Motor neuron (in vitro differentiated cells): ENCODE data around the gene TRABD2B. TPM values are rescaled to one million over a fixed set of nuclear protein-coding genes. Genes with fewer than 3 reads are reported as not detected.

Source experiments
- ATAC-seq, 8 experiments: fragments of 200-7000 bp; cut with Tn5 transposase; replicated peaks in 6 of 8; 2 replicates each; pipeline ENCODE4 v1.8.0; 2021; ENCODE audit warnings: mild to moderate bottlenecking in 8 of 8, moderate library complexity in 8 of 8
- H3K27ac ChIP-seq, 2 donors: fragments of 250-450 bp; sonication (Bioruptor Pico); 2 replicates each; pipeline ENCODE4 v1.9.0; 2021; ENCODE audit warnings: antibody characterized with exemption in 2 of 2, mild to moderate bottlenecking in 2 of 2, moderate library complexity in 1 of 2
- H3K4me1 ChIP-seq, 2 donors: fragments of 250-450 bp; sonication (Bioruptor Pico); replicated peaks in 1 of 2; 2 replicates each; pipeline ENCODE4 v1.6.1; 2021; ENCODE audit warnings: antibody characterized with exemption in 2 of 2, mild to moderate bottlenecking in 2 of 2, moderate library complexity in 1 of 2
- H3K4me3 ChIP-seq, 5 donors: fragments of 250-450 bp; sonication (Bioruptor Pico); 2 replicates each; pipeline ENCODE4 v1.9.0; 2021; ENCODE audit warnings: antibody characterized with exemption in 5 of 5, mild to moderate bottlenecking in 5 of 5, moderate library complexity in 4 of 5
- WGBS, 10 experiments: fragments of 450-650 bp; shearing (Covaris generic); methylation state at CpG; one replicate each; pipeline ENCODE4 v1.0.0; 2022; 5-methylcytosine and 5-hydroxymethylcytosine counted together
- in situ Hi-C, 9 experiments: fragments of 400-800 bp; cut with MboI; loops; one replicate each; pipeline ENCODE4 v1.15.0; 2021; ENCODE audit warnings: low sequenced_read_pairs in 9 of 9, low pct_unique_long_range_greater_than_20kb in 2 of 9; ENCODE audit not compliant: unreplicated experiment in 9 of 9
- total RNA-seq, 8 experiments: library from RNA; unstranded; fragments of 300-600 nt; gene quantifications; 2 replicates each; pipeline versions ENCODE4 v1.2.3 to v1.2.4, GENCODE V29; 2022

Gene TRABD2B
- total RNA-seq, 8 experiments from 2014 or later, result 0.11 to 1.1 (median 0.42) TPM

GRCh38 chr1:47906527-47907176 is 90.5 kb downstream of the TRABD2B start:
- Histone ChIP-seq H3K4me1 (peaks cover 5 to 18% of the 10 kb centered on the region in 2 donors), H3K27ac (no peak overlapping the region), H3K4me3 (no peak overlapping the region)
- in situ Hi-C loops, result no loop called here
- WGBS, 10 experiments, result 17 to 90% (median 72%) methylated on average over 1 to 12 of the region's 14 CpGs; no CpG with 5 or more reads in 2 of the 10 experiments
- peak in 6 of 8 experiments; percentile 14 to 68 (median 57) for ATAC-seq

GRCh38 chr1:47906009-47906432 is 91.2 kb downstream of the TRABD2B start:
- H3K4me3 ChIP-seq, result no peak overlapping the region
- ATAC-seq, result peak; percentile 6 to 84 (median 69)
- in situ Hi-C loops, result no loop called here
- 15 to 100% (median 68%) methylated on average over 1 to 4 of the region's 4 CpGs; no CpG with 5 or more reads in 4 of the 10 experiments for WGBS, 10 experiments
- H3K4me1 ChIP-seq, result peaks cover 5 to 18% of the 10 kb centered on the region in 2 donors
- no peak overlapping the region for H3K27ac ChIP-seq

GRCh38 chr1:47903723-47904122 is 93.5 kb downstream of the TRABD2B start:
- in situ Hi-C loops, result no loop called here
- no peak overlapping the region for H3K27ac ChIP-seq
- ATAC-seq, result peak in 1 of 8 experiments; percentile 20
- H3K4me1 ChIP-seq, result peaks cover 5 to 18% of the 10 kb centered on the region in 2 donors
- no peak overlapping the region for H3K4me3 ChIP-seq

GRCh38 chr1:47901001-47901575 is 96.1 kb downstream of the TRABD2B start:
- in situ Hi-C loops, result no loop called here
- no peak for ATAC-seq
- 67 to 100% (median 70%) methylated on average over 1 to 2 of the region's 3 CpGs; no CpG with 5 or more reads in 5 of the 10 experiments for WGBS, 10 experiments
- Histone ChIP-seq H3K4me3 (no peak overlapping the region), H3K27ac (no peak overlapping the region), H3K4me1 (peaks cover 5 to 8% of the 10 kb centered on the region in 2 donors)

- WGBS, 10 experiments, result 0 to 63% (median 35%) methylated on average over 3 to 6 of the region's 6 CpGs; no CpG with 5 or more reads in 3 of the 10 experiments
- peak in 3 of 8 experiments; percentile 39 to 68 (median 47) for ATAC-seq
- Histone ChIP-seq H3K27ac (no peak overlapping the region), H3K4me3 (no peak overlapping the region), H3K4me1 (peaks cover 15 to 20% of the 10 kb centered on the region in 2 donors)
- in situ Hi-C loops, result no loop called here
These were observed 98.9 kb downstream of the TRABD2B start for GRCh38 chr1:47898133-47898845.

GRCh38 chr1:47895279-47896125 is 101.7 kb downstream of the TRABD2B start:
- WGBS, 10 experiments, result 50 to 100% (median 90%) methylated on average over 1 to 5 of the region's 10 CpGs; no CpG with 5 or more reads in 3 of the 10 experiments
- Histone ChIP-seq H3K4me1 (peaks cover 15 to 20% of the 10 kb centered on the region in 2 donors), H3K27ac (no peak overlapping the region), H3K4me3 (no peak overlapping the region)
- in situ Hi-C loops, result no loop called here
- peak in 3 of 8 experiments; percentile 3 to 45 (median 9) for ATAC-seq

- peaks cover 15 to 20% of the 10 kb centered on the region in 2 donors for H3K4me1 ChIP-seq
- WGBS, 10 experiments, result 0 to 90% (median 56%) methylated on average over 1 to 9 of the region's 11 CpGs; no CpG with 5 or more reads in 2 of the 10 experiments
- ATAC-seq, result peak; percentile 37 to 81 (median 73)
- H3K27ac ChIP-seq, result no peak overlapping the region
- no peak overlapping the region for H3K4me3 ChIP-seq
- in situ Hi-C loops, result no loop called here
These were observed 102.5 kb downstream of the TRABD2B start for GRCh38 chr1:47894410-47895278.

GRCh38 chr1:47893412-47893811 is 103.8 kb downstream of the TRABD2B start:
- WGBS, 10 experiments, result 13 to 100% (median 70%) methylated on average over 1 to 4 of the region's 4 CpGs; no CpG with 5 or more reads in 3 of the 10 experiments
- no peak for ATAC-seq

GRCh38 chr1:47890779-47891178 is 106.4 kb downstream of the TRABD2B start:
- Histone ChIP-seq H3K4me3 (no peak overlapping the region), H3K4me1 (peaks cover 30 to 36% of the 10 kb centered on the region in 2 donors), H3K27ac (no peak overlapping the region)
- 48 to 100% (median 93%) methylated on average over 1 to 5 of the region's 5 CpGs; no CpG with 5 or more reads in 1 of the 10 experiments for WGBS, 10 experiments
- in situ Hi-C loops, result no loop called here
- ATAC-seq, result no peak

More at GRCh38 chr1:47893412-47893811, 103.8 kb downstream of the TRABD2B start:
- H3K4me1 ChIP-seq, result peaks cover 20 to 24% of the 10 kb centered on the region in 2 donors
- in situ Hi-C loops, result no loop called here
- no peak overlapping the region for H3K27ac ChIP-seq
- no peak overlapping the region for H3K4me3 ChIP-seq

- Histone ChIP-seq H3K4me1 (peaks cover 26 to 31% of the 10 kb centered on the region in 2 donors), H3K27ac (peak overlapping the region in 1 of 2 donors; percentile 50), H3K4me3 (no peak overlapping the region)
- 83 to 100% (median 100%) methylated on average over 1 of the region's 1 CpG; no CpG with 5 or more reads in 6 of the 10 experiments for WGBS, 10 experiments
- peak in 2 of 8 experiments; percentile 8 for ATAC-seq
- in situ Hi-C loops, result no loop called here
These were observed 108.9 kb downstream of the TRABD2B start for GRCh38 chr1:47888294-47888629.

- Histone ChIP-seq H3K4me1 (peaks cover 26 to 31% of the 10 kb centered on the region in 2 donors), H3K27ac (peak overlapping the region; percentile 43 to 50), H3K4me3 (no peak overlapping the region)
- 24 to 82% (median 31%) methylated on average over 2 to 10 of the region's 16 CpGs; no CpG with 5 or more reads in 3 of the 10 experiments for WGBS, 10 experiments
- peak in 5 of 8 experiments; percentile 73 to 93 (median 90) for ATAC-seq
- in situ Hi-C loops, result no loop called here
These were observed 109.5 kb downstream of the TRABD2B start for GRCh38 chr1:47887475-47888293.
